Transverse colon (tissue), 4 donors: Measurements from ENCODE around the gene CHMP1A.

Experiments used
- POLR2A ChIP-seq: fragments of 450-650 bp; IDR thresholded peaks from one replicate; pipeline ENCODE4 v1.6.1; 2016; ENCODE audit warnings: antibody characterized with exemption, mild to moderate bottlenecking, moderate library complexity
- POLR2AphosphoS5 ChIP-seq, 3 donors: sonication (generic); formaldehyde crosslinking; IDR thresholded peaks; one replicate each; pipeline ENCODE4 v1.6.1; 2016; ENCODE audit warnings: antibody characterized with exemption in 3 of 3
- TF ChIP-seq, protein P1 (sequence below), 5 experiments: fragments of 200-600 bp in 3 of 5; fragments of 450-650 bp in 2 of 5; sonication (generic) in 3 of 5; IDR thresholded peaks; 1 replicate in 2 of 5; 2 replicates in 3 of 5; pipeline ENCODE4 v1.5.1; 2016 to 2017; ENCODE audit warnings: antibody characterized with exemption in 5 of 5, inconsistent platforms in 3 of 5, mild to moderate bottlenecking in 2 of 5, moderate library complexity in 1 of 5

DNA sequence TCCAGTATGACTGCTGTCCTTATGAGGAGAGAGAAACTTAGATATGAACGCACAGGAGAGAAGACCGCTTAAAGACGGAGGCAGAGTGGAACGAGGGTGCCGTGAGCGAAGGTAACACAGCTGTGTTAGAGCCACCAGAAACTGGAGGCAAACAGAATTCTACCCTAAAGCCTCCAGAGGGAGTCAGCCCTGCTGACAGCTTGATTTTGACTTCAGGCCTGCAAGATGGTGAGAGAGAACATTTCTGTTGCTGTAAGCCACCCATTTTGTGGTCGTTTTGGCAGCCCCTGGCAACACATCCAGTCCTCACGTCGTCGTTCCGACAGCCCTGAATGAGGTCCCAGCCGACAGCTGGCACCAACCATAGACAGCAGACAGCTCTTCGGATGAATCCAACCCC lies 46.8 kb upstream of the CHMP1A start:
- TF ChIP-seq POLR2AphosphoS5 (IDR thresholded peaks at IDR 0.05) (no peak), POLR2A (no peak)
- TF ChIP-seq, protein P1, sequence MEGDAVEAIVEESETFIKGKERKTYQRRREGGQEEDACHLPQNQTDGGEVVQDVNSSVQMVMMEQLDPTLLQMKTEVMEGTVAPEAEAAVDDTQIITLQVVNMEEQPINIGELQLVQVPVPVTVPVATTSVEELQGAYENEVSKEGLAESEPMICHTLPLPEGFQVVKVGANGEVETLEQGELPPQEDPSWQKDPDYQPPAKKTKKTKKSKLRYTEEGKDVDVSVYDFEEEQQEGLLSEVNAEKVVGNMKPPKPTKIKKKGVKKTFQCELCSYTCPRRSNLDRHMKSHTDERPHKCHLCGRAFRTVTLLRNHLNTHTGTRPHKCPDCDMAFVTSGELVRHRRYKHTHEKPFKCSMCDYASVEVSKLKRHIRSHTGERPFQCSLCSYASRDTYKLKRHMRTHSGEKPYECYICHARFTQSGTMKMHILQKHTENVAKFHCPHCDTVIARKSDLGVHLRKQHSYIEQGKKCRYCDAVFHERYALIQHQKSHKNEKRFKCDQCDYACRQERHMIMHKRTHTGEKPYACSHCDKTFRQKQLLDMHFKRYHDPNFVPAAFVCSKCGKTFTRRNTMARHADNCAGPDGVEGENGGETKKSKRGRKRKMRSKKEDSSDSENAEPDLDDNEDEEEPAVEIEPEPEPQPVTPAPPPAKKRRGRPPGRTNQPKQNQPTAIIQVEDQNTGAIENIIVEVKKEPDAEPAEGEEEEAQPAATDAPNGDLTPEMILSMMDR (IDR thresholded peaks at IDR 0.05) = no peak
